H1 (cell line): ENCODE data around the gene GDPGP1. TPM values are rescaled to one million over a fixed set of nuclear protein-coding genes. Genes with fewer than 3 reads are reported as not detected.

Source experiments
- CTCF ChIA-PET: fragments of 300-600 bp; sonication (Branson Sonifier 250); formaldehyde crosslinking; loops from one replicate; lab custom pipeline; 2021; ENCODE audit not compliant: partially characterized antibody; lab: Charles Lee
- POLR2A ChIA-PET: fragments of 300-600 bp; sonication (Branson Sonifier 250); formaldehyde crosslinking; loops from one replicate; lab custom pipeline; 2021; ENCODE audit warnings: inconsistent platforms; ENCODE audit not compliant: partially characterized antibody; lab: Charles Lee
- DNase-seq, 2 experiments: peaks; one replicate each; pipeline versions ENCODE4 v3.0.0 to v3.0.0-alpha.2; 2010 to 2022; ENCODE audit warnings: low spot score in 2 of 2, low read depth in 1 of 2, mixed read lengths in 1 of 2
- FAIRE-seq: peaks from 2 replicates; lab custom pipeline; 2011; peaks lifted over from hg19 to GRCh38; lab: Jason Lieb, UNC
- H2AFZ ChIP-seq: 2 replicates; pipeline ENCODE4 v1.8.1; 2012; ENCODE audit warnings: low read length, inconsistent platforms
- H2AK5ac ChIP-seq: 2 replicates; pipeline ENCODE4 v1.6.1; 2013; ENCODE audit warnings: low read depth, low read length
- H2BK120ac ChIP-seq: replicated peaks from 2 replicates; pipeline ENCODE3; 2013; ENCODE audit warnings: low read depth, low read length, inconsistent platforms
- H2BK12ac ChIP-seq: 2 replicates; pipeline ENCODE4 v1.6.1; 2013; ENCODE audit warnings: low read depth, low read length
- H2BK15ac ChIP-seq: 2 replicates; pipeline ENCODE4 v1.6.1; 2013; ENCODE audit warnings: low read length
- H2BK20ac ChIP-seq: 2 replicates; pipeline ENCODE4 v1.6.1; 2013; ENCODE audit warnings: low read length
- H2BK5ac ChIP-seq: 2 replicates; pipeline ENCODE4 v1.6.1; 2013; ENCODE audit warnings: low read depth, low read length
- H3K14ac ChIP-seq: 2 replicates; pipeline ENCODE4 v1.6.1; 2013; ENCODE audit warnings: inconsistent platforms; ENCODE audit not compliant: insufficient read length
- H3K18ac ChIP-seq: 2 replicates; pipeline ENCODE4 v1.6.1; 2013; ENCODE audit warnings: low read length; ENCODE audit errors: extremely low read depth
- H3K23ac ChIP-seq: 2 replicates; pipeline ENCODE4 v1.6.1; 2013; ENCODE audit warnings: inconsistent platforms; ENCODE audit not compliant: insufficient read length
- H3K23me2 ChIP-seq: 2 replicates; pipeline ENCODE4 v1.6.1; 2013; ENCODE audit warnings: low read depth, low read length
- H3K27ac ChIP-seq: 2 replicates; pipeline ENCODE4 v1.6.1; 2011; ENCODE audit warnings: low read depth, low read length, inconsistent platforms
- H3K27me3 ChIP-seq, 4 experiments: replicated peaks in 1 of 4; 1 replicate in 1 of 4; 2 replicates in 3 of 4; pipeline versions ENCODE4 v1.6.1 to v1.8.1; 2011 to 2013; ENCODE audit warnings: low read length in 3 of 4, mild to moderate bottlenecking in 3 of 4, inconsistent platforms in 2 of 4, mixed read lengths in 2 of 4, moderate library complexity in 1 of 4; ENCODE audit not compliant: control insufficient read depth in 3 of 4, insufficient read depth in 3 of 4; ENCODE audit errors: extremely low read depth in 1 of 4
- H3K36me3 ChIP-seq, 4 experiments: 2 replicates each; pipeline versions ENCODE4 v1.6.1 to v1.8.1; 2011 to 2013; ENCODE audit warnings: mild to moderate bottlenecking in 4 of 4, low read length in 3 of 4, moderate library complexity in 2 of 4, control low read depth in 1 of 4, inconsistent platforms in 1 of 4; ENCODE audit not compliant: insufficient read depth in 4 of 4, control insufficient read depth in 2 of 4
- H3K4ac ChIP-seq: replicated peaks from 2 replicates; pipeline ENCODE3; 2013; ENCODE audit warnings: low read length, low read depth, mixed read lengths, inconsistent platforms; ENCODE audit not compliant: insufficient read length
- H3K4me1 ChIP-seq, 4 experiments: replicated peaks in 1 of 4; 1 replicate in 1 of 4; 2 replicates in 3 of 4; pipeline versions ENCODE4 v1.6.1 to v1.8.1; 2011 to 2013; ENCODE audit warnings: low read length in 3 of 4, inconsistent platforms in 2 of 4, mixed read lengths in 1 of 4; ENCODE audit not compliant: insufficient read depth in 4 of 4, control insufficient read depth in 3 of 4
- H3K4me2 ChIP-seq, 2 experiments: 2 replicates each; pipeline versions ENCODE4 v1.6.1 to v1.8.1; 2011 to 2013; ENCODE audit warnings: low read depth in 2 of 2, low read length in 2 of 2, control low read depth in 1 of 2, inconsistent platforms in 1 of 2, mild to moderate bottlenecking in 1 of 2; ENCODE audit not compliant: insufficient read depth in 1 of 2
- H3K4me3 ChIP-seq, 4 experiments: fragments of 200-600, 300-600 bp in 1 of 4; sonication (generic), shearing (Covaris generic), sonication (Bioruptor Twin) in 1 of 4; 2 replicates each; pipeline versions ENCODE4 v1.5.1 to v1.8.1; 2011 to 2016; ENCODE audit warnings: low read length in 4 of 4, low read depth in 3 of 4, control low read depth in 2 of 4, inconsistent platforms in 2 of 4, mild to moderate bottlenecking in 2 of 4, mixed read lengths in 1 of 4, moderate library complexity in 1 of 4; ENCODE audit not compliant: insufficient read depth in 2 of 4; ENCODE audit errors: extremely low read depth in 1 of 4
- H3K56ac ChIP-seq: replicated peaks from 2 replicates; pipeline ENCODE3; 2013; ENCODE audit warnings: low read depth, mild to moderate bottlenecking, mixed read lengths, low read length, inconsistent platforms; ENCODE audit not compliant: insufficient read length
- H3K79me1 ChIP-seq: 2 replicates; pipeline ENCODE4 v1.6.1; 2013; ENCODE audit warnings: low read depth, low read length, control low read depth
- H3K79me2 ChIP-seq, 2 experiments: 2 replicates each; pipeline versions ENCODE4 v1.6.1 to v1.8.1; 2012 to 2013; ENCODE audit warnings: low read length in 2 of 2, mild to moderate bottlenecking in 2 of 2, inconsistent platforms in 1 of 2; ENCODE audit not compliant: insufficient read depth in 2 of 2, control insufficient read depth in 1 of 2
- H3K9ac ChIP-seq, 4 experiments: replicated peaks in 1 of 4; 1 replicate in 1 of 4; 2 replicates in 3 of 4; pipeline versions ENCODE4 v1.6.1 to v1.8.1; 2011 to 2013; ENCODE audit warnings: low read depth in 3 of 4, low read length in 3 of 4, control low read depth in 2 of 4, mild to moderate bottlenecking in 2 of 4, moderate library complexity in 2 of 4, inconsistent platforms in 1 of 4; ENCODE audit errors: extremely low read depth in 1 of 4
- H3K9me3 ChIP-seq, 2 experiments: 2 replicates each; pipeline versions ENCODE4 v1.6.1 to v1.8.1; 2012 to 2013; ENCODE audit warnings: mild to moderate bottlenecking in 2 of 2, moderate library complexity in 2 of 2, control low read depth in 1 of 2, inconsistent platforms in 1 of 2, low read depth in 1 of 2, low read length in 1 of 2, mixed read lengths in 1 of 2; ENCODE audit not compliant: insufficient read depth in 2 of 2
- H4K20me1 ChIP-seq, 2 experiments: replicated peaks in 1 of 2; 2 replicates each; pipeline versions ENCODE3 to v1.8.1; 2011 to 2013; ENCODE audit warnings: inconsistent platforms in 2 of 2, low read length in 2 of 2, mild to moderate bottlenecking in 1 of 2; ENCODE audit not compliant: insufficient read depth in 2 of 2, control insufficient read depth in 1 of 2
- H4K5ac ChIP-seq: 2 replicates; pipeline ENCODE4 v1.6.1; 2013; ENCODE audit warnings: low read length, low read depth, mixed read lengths, inconsistent platforms; ENCODE audit not compliant: insufficient read length
- H4K8ac ChIP-seq: 2 replicates; pipeline ENCODE4 v1.8.0; 2013; ENCODE audit warnings: mild to moderate bottlenecking, moderate library complexity, low read length, inconsistent platforms; ENCODE audit not compliant: insufficient read depth; ENCODE audit errors: extremely low read depth
- H4K91ac ChIP-seq: replicated peaks from 2 replicates; pipeline ENCODE3; 2013; ENCODE audit warnings: low read length, mixed read lengths, inconsistent platforms; ENCODE audit not compliant: insufficient read length
- ASH2L ChIP-seq: fragments of 200-600, 300-600 bp; sonication (generic); IDR thresholded peaks from one replicate; pipeline ENCODE4 v1.7.1; 2017; ENCODE audit warnings: low read length
- CBX5 ChIP-seq: fragments of 300-800, 300-1000 bp; sonication (generic); IDR thresholded peaks from 2 replicates; pipeline ENCODE4 v1.7.1; 2016; ENCODE audit warnings: antibody characterized with exemption, low read length, low read depth
- CBX8 ChIP-seq: fragments of 300-800, 300-1000 bp; sonication (generic); IDR thresholded peaks from 2 replicates; pipeline ENCODE4 v1.7.1; 2016; ENCODE audit warnings: low read depth, low read length, borderline replicate concordance
- CEBPB ChIP-seq: IDR thresholded peaks from 2 replicates; pipeline ENCODE4 v1.6.1; 2012; ENCODE audit warnings: low read depth, low read length
- CHD1 ChIP-seq: IDR thresholded peaks from 2 replicates; pipeline ENCODE4 v1.6.1; 2012; ENCODE audit warnings: low read depth, low read length, improper control_type of control experiment
- CTBP2 ChIP-seq: IDR thresholded peaks from 2 replicates; pipeline ENCODE4 v1.7.0; 2011; ENCODE audit warnings: borderline replicate concordance, mild to moderate bottlenecking, moderate library complexity, mixed read lengths, low read length; ENCODE audit not compliant: insufficient read depth, insufficient read length
- EGR1 ChIP-seq: IDR thresholded peaks from 2 replicates; pipeline ENCODE4 v1.6.1; 2011; ENCODE audit warnings: low read depth, low read length, borderline replicate concordance
- EZH2 ChIP-seq: fragments of 200-600 bp; sonication (generic); IDR thresholded peaks from 2 replicates; pipeline ENCODE4 v1.7.1; 2012; ENCODE audit warnings: low read depth, mild to moderate bottlenecking, moderate library complexity, low read length, inconsistent platforms; ENCODE audit not compliant: severe bottlenecking
- FOSL1 ChIP-seq: IDR thresholded peaks from 2 replicates; pipeline ENCODE4 v1.6.1; 2011; ENCODE audit warnings: mild to moderate bottlenecking, low read depth, low read length, moderate library complexity; ENCODE audit not compliant: insufficient read depth
- KDM5A ChIP-seq: fragments of 200-600 bp; IDR thresholded peaks from 2 replicates; pipeline ENCODE4 v1.7.1; 2012; ENCODE audit warnings: mild to moderate bottlenecking, low read length, inconsistent platforms, mixed read lengths
- MAX ChIP-seq: IDR thresholded peaks from 2 replicates; pipeline ENCODE4 v1.6.1; 2012; ENCODE audit warnings: inconsistent platforms
- SIN3A ChIP-seq, 2 experiments: IDR thresholded peaks in 1 of 2; conservative IDR thresholded peaks in 1 of 2; 2 replicates each; pipeline ENCODE4 v1.6.1; 2011 to 2012; ENCODE audit warnings: low read length in 2 of 2, improper control_type of control experiment in 1 of 2, low read depth in 1 of 2, mild to moderate bottlenecking in 1 of 2
- SIX5 ChIP-seq: IDR thresholded peaks from 2 replicates; pipeline ENCODE4 v1.6.1; 2011; ENCODE audit warnings: mild to moderate bottlenecking, low read depth, low read length
- ZNF274 ChIP-seq: IDR thresholded peaks from 2 replicates; pipeline ENCODE4 v1.7.0; 2012; ENCODE audit warnings: low read length, borderline replicate concordance; ENCODE audit errors: extremely low read depth
- WGBS, 2 experiments: shearing (Covaris generic) in 1 of 2; methylation state at CpG; one replicate each; pipeline versions ENCODE4 v1.1.6 to v1.1.7; 2013 to 2015; ENCODE audit warnings: low lambda C conversion rate in 2 of 2, mixed read lengths in 2 of 2, inconsistent platforms in 1 of 2, low coverage in 1 of 2, missing lambda C conversion rate in 1 of 2; ENCODE audit not compliant: insufficient replicate concordance in 2 of 2, insufficient coverage in 1 of 2, insufficient read length in 1 of 2; ENCODE audit errors: extremely low coverage in 1 of 2, missing lambda C conversion rate in 1 of 2; 5-methylcytosine and 5-hydroxymethylcytosine counted together
- polyA plus RNA-seq, 7 experiments: library from polyadenylated mRNA; depleted of rRNA in 3 of 7; stranded (reverse) in 5 of 7; unstranded in 2 of 7; fragments of >200 nt in 5 of 7; fragments of 200-250 nt in 2 of 7; gene quantifications; 1 replicate in 5 of 7; 2 replicates in 1 of 7; 4 replicates in 1 of 7; pipeline versions ENCODE4 v1.2.1 to v1.2.3, GENCODE V29; 2011 to 2013; ENCODE audit warnings: missing spikeins in 2 of 7, mixed read lengths in 2 of 7
- total RNA-seq: library from RNA; stranded (reverse); fragmentation: NEBNext Ultra II Directional; extraction: Animal tissue kit (Norgen Biotek cat#: 25700); gene quantifications from 2 replicates; pipeline ENCODE4 v1.2.1, GENCODE V29; 2021

Gene GDPGP1
- total and polyA plus RNA-seq, 2 of the 8 experiments (the other 6 are each of a cell fraction or from before 2014, with no cell fraction given) = 1.8 to 5.6 TPM

- Histone ChIP-seq H2BK15ac (no peak overlapping the region), H3K23ac (no peak overlapping the region), H3K4me1 (peaks cover 0 to 21% (median 7%) of the 10 kb centered on the region in 4 experiments; a peak in 5 of 7 replicates), H3K23me2 (peaks cover 16% of the 10 kb centered on the region), H3K18ac (no peak overlapping the region), H3K36me3 (peaks cover 0 to 3% (median 2%) of the 10 kb centered on the region in 4 experiments; a peak in 4 of 8 replicates), H2BK12ac (no peak overlapping the region), H3K79me1 (peaks cover 16% of the 10 kb centered on the region), H2AK5ac (no peak overlapping the region), H4K91ac (no peak overlapping the region), H2BK120ac (no peak overlapping the region), H3K14ac (no peak overlapping the region), H2AFZ (no peak overlapping the region), H3K56ac (no peak overlapping the region), H2BK20ac (no peak overlapping the region), H3K27me3 (no peaks in the 10 kb centered on the region), H3K4me2 (no peak overlapping the region; a peak in 1 of 4 replicates), H3K27ac (no peak overlapping the region), H3K9ac (no peak overlapping the region; a peak in 1 of 7 replicates), H3K9me3 (no peaks in the 10 kb centered on the region), H3K4me3 (no peak overlapping the region), H3K4ac (no peak overlapping the region), H4K8ac (no peak overlapping the region), H2BK5ac (no peak overlapping the region), H4K5ac (no peak overlapping the region), H3K79me2 (peaks cover 9 to 54% of the 10 kb centered on the region in 2 experiments), H4K20me1 (peaks cover 6 to 29% of the 10 kb centered on the region in 2 experiments)
- ChIA-PET CTCF (interaction anchor here (0.7 to 12.6 kb wide), 8 partner anchors 14 to 117 kb away, joined by 3 to 182 read pairs (median 4); no protein-coding TSS in a partner anchor), POLR2A (interaction anchor here (1.0 to 3.3 kb wide), 3 partner anchors 29 to 51 kb away, joined by 3 to 12 read pairs (median 5); no protein-coding TSS in a partner anchor)
- 85% methylated on average over 7 of the region's 7 CpGs; no CpG with 5 or more reads in 1 of the 2 experiments for WGBS, 2 experiments
- FAIRE-seq (no peak), DNase-seq (no peak)
- TF ChIP-seq ASH2L (no peak), CBX8 (no peak), CHD1 (no peak), EZH2 (no peak), FOSL1 (no peak), KDM5A (no peak), SIX5 (no peak), ZNF274 (no peak), CEBPB (no peak), CBX5 (no peak), EGR1 (no peak), CTBP2 (no peak), SIN3A (conservative IDR thresholded peaks at IDR 0.05 in 1 of 2, IDR thresholded peaks at IDR 0.05 in 1 of 2; ENCODE audit: low read depth in 1 of 2, low read length in 2 of 2) (no peak), MAX (no peak)
Observed at GRCh38 chr15:90203473-90203872, 30.5 kb upstream of the GDPGP1 start.
